HG02840 (cell line): ENCODE results near the gene SAP30BP.
A peak's percentile ranks its signal among the peaks of the same experiment; 100 is the strongest.

Source experiments
- ATAC-seq: cut with Tn5 transposase; IDR thresholded peaks from one replicate; pipeline ENCODE4 v1.9.1; 2021; ENCODE audit warnings: mild to moderate bottlenecking, moderate library complexity, moderate number of reproducible peaks; ENCODE audit not compliant: unreplicated experiment, low FRiP score

The SAP30BP gene

DNA sequence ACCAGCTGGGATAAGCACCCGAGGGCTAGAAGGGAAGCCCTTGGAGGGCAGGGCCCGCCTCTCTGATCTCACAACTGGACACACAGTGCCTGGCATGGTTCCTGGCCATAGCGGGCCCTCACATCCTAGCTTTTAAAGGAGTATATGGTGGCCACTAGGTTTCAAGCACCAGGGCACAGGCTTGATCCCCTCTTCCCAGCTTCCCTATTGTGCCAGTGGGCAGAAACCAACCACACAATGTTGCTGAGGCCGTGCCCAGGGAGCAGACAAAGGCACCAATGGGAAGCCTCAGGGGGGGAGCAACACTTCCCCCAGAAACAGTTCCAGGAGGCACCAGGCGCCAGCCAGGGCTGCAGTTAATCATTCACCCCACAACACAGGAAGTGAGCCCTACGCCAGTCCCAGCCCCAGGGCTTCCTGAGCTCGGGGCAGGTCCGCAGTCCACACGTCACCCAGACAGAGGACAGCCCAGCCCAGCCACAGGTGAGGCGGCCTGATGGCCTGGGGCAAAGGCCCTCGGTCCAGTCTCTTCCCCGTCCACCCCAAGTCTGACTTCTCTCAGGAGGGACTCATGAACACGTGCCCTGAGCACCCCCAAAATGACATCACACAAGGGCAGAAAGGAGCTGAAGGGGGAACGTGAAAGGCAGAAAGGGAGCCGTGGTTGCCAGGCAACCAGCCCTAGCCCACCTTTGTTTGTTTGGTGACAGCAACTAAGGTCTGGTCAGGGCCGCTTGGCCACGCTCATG lies 21.1 kb upstream of the SAP30BP start:
- ATAC-seq = peak; percentile 74

GRCh38 chr17:75646638-75646992 lies 20.5 kb upstream of the SAP30BP start:
- ATAC-seq = no peak

GRCh38 chr17:75647061-75647460 lies 20.1 kb upstream of the SAP30BP start:
- ATAC-seq = no peak

GRCh38 chr17:75647921-75648320 lies 19.2 kb upstream of the SAP30BP start:
- ATAC-seq = no peak

DNA sequence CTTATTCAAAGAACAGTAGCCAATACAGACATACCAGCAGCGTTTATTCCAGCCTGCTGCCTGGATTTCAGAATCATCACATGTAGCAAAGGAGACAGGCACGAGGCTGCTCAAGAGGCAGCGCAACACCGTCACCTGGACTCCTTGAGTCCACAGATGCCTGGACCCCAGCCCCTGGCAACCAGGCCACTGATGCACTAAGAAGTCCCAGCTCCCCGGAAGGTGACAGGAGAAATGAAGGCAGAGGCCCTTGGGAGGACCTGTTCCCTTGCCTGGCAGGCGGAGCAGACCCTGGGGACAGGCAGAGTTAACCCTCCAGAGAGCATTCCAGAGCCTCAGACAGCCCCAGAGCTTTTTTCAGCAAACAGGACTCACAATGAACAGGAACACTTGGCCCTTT lies 17.5 kb upstream of the SAP30BP start:
- ATAC-seq = no peak

- no peak for ATAC-seq
Observed at GRCh38 chr17:75650874-75651273, 16.3 kb upstream of the SAP30BP start.

- no peak for ATAC-seq
Observed at GRCh38 chr17:75652341-75652740, 14.8 kb upstream of the SAP30BP start.

DNA sequence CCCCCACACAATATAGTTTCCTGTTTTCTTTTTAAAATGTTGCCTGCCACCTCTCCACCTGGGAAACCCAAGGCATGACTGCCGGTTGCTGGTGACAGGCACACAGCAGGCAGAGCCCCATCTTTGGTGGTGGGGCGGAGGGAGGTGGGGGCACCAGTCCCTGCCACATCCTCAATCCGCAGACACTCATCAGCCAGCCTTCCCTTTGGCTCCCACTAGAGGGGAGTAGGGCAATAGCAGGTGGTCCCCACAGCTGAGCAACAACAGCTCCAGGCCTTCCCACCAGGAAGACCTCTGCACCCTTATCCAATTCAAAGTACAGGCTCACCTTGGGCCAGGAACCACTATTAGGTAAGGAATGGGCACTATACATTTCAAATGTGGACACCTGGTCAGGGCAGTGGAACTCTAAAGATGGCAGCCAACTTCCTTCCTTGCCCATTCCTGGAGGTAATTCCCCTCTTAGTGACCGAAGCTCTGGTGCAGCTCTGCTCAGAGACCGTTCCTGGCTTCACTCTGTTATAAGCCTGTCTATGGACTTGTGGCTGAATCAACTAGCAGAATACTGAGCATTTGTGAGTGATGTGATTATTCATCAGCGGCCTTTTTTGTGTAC lies 14.1 kb upstream of the SAP30BP start:
- no peak for ATAC-seq

- ATAC-seq = no peak
Observed at GRCh38 chr17:75654176-75654575, 13.0 kb upstream of the SAP30BP start.

DNA sequence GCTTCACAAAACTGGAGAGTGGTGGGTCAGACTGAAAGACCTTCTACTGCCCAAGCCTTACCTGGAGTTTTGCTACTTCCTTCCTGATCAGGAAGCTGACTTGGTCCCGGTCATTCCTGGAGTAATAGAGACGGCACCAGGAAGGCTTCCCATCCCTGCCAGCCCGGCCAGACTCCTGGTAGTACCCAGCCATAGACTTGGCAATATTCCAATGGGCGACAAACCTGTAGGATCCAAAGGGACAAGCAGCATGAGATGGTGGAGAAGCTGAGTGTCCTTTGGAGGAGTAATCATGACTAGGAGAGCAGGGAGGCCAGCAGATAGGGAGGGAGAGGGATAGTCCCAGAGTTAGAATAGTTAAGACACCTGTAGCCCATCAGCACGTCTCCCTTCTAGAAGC lies 8.9 kb upstream of the SAP30BP start:
- no peak for ATAC-seq

GRCh38 chr17:75661531-75661930 lies 5.6 kb upstream of the SAP30BP start:
- no peak for ATAC-seq

DNA sequence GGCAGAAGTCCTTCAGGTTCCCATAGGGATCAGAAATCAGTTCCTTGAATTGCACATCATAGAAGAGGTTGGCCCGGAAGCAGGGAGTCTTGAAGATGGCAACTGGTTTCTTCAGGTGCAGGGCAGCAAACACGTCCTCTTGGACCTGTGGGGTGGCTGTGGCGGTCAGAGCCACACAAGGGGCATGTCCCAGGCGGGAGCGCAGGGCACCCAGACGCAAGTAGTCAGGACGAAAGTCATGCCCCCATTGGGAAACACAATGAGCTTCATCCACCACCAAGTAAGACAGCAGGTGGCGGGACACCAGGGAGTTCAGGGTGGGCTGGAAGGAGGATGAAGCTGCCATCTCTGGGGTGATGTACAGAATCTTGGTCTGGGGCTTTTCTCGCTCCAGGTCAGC lies 4.6 kb upstream of the SAP30BP start:
- ATAC-seq = no peak

DNA sequence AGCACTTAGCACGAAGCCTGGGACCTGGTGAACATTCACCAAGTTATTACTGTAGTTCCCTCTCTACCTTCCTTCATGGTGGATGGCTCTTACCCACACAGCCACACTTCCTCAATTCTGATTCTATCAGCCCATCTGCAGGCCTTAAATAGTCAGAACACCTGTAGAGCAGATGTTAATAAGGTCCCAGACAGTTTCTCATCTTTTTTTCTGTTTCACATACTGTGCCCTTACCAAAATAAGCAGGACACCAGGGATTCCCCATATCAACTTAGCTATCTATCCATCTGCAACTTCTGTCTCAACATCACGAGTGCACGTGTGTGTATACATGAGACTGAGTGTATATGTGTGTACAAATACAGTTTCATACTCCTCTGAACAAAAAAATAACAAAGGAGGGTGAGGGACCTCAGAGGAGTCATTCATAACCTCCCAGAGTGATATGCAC lies 3.0 kb upstream of the SAP30BP start:
- peak; percentile 52 for ATAC-seq

DNA sequence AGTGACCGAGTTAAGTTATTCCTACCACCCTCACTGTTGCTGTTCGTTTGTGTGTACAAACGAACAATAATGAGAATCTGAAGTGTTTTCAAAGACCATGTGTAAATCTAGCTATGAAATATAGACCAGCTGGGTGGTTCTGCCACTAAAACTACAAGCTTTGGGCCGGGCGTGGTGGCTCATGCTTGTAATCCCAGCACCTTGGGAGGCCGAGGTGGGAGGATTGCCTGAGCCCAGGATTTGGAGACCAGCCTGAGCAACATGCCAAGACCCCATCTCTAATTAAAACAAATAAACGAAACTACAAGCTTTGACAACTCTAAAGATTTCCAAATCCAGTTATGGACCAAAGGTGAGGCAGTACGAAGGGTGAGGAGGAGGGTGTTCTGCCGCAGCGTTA lies 1.2 kb upstream of the SAP30BP start:
- no peak for ATAC-seq

- no peak for ATAC-seq
Observed at GRCh38 chr17:75667825-75668224, 687 bp downstream of the SAP30BP start.

DNA sequence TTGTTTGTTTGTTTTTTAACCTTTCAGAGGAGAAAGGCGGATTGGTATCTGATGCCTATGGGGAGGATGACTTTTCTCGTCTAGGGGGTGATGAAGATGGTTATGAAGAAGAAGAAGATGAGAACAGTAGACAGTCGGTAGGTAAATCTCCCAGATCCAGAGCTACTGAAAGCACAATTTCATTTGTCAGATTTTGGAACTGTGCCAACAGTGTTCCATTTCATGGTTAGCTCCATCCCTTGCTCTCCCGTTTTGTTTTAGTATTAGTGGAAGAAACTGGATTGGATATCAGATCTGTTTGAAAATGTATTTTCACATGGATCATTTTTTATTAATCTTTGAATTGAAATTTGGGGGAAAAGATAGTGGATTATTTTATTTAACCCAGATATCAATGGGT lies 1.4 kb downstream of the SAP30BP start:
- ATAC-seq = no peak

DNA sequence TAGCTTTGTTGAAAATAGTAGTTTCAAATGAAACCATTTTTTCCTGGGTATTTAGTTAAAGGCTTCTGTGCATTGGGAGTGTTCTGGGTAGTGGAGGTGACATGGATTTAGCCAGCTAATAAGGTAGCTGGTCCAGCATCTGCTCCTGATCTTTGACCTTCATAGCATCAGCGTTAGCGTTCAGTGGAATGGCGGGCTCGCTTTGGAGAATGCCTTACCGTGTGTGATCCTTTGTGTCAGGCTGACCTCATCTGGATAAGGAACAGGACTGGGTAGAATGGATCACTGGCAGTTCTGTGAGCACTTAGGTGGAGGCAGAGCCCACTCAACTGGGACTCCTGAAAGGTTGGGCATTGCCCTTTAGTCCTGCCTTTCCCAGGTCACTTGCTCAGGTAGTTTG lies 3.7 kb downstream of the SAP30BP start:
- no peak for ATAC-seq

- ATAC-seq = no peak
Observed at GRCh38 chr17:75672011-75672410, 4.9 kb downstream of the SAP30BP start.

- ATAC-seq = no peak
Observed at GRCh38 chr17:75673487-75673886, 6.3 kb downstream of the SAP30BP start.

GRCh38 chr17:75676461-75676860 lies 9.3 kb downstream of the SAP30BP start:
- no peak for ATAC-seq

GRCh38 chr17:75679706-75680211 lies 12.6 kb downstream of the SAP30BP start:
- no peak for ATAC-seq

DNA sequence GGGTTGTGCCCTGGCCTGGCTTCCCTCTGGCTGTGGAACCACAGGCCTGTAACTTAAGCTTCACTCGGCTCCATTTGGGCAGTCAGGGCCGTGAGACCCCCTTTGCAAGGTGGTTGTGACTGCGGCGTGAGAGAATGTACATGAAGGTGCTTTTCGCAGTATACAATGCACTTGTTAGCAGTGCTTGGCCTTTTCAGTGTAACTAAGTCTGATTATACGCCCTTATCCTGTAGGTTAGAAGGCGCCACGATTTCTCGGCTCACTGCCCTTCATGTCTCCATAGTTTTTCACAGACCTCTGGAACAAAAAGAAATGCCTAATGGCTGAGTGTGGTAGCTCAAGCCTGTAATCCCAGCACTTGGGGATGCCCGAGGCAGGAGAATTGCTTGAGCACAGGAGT lies 13.3 kb downstream of the SAP30BP start:
- no peak for ATAC-seq
